Measurements from ENCODE around the gene ACBD5. TPM values are rescaled to one million over a fixed set of nuclear protein-coding genes. Genes with fewer than 3 reads are reported as not detected.
"Not testable (repeated sequence)": the region's sequence is repeated elsewhere in the genome, so short reads cannot be mapped to it uniquely, and the experiment has no call there.

The ACBD5 gene
- total and polyA plus RNA-seq, 4 donors = 12.6 to 39.7 (median 17.1) TPM

DNA sequence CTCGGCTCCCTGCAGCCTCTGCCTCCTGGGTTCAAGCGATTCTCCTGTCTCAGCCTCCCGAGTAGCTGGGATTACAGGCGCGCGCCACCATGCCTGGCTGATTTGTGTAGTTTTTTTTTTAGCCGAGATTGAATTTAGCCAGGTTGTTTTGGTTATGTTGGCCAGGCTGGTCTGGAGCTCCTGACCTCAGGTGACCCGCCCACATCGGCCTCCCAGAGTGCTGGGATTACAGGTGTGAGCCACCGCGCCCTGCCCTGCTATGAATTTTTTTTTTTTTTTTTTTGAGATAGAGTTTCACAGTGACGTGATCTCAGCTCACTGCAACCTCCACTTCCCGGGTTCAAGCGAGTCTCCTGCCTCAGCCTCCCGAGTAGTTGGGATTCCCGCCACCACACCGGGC, 84.0 kb downstream of the ACBD5 start:
- H3K27me3 ChIP-seq (ENCODE audit: control insufficient read depth in 4 of 4, insufficient read depth in 4 of 4, low read length in 3 of 4); H3K9ac ChIP-seq (ENCODE audit: low read depth in 1 of 2, low read length in 2 of 2); H3K36me3 ChIP-seq (ENCODE audit: control insufficient read depth in 4 of 4, insufficient read depth in 3 of 4, low read depth in 1 of 4, low read length in 3 of 4); DNase-seq (ENCODE audit: low spot score); H3K9me3 ChIP-seq (ENCODE audit: control insufficient read depth in 4 of 4, low read length in 3 of 4): not testable (repeated sequence)
- Histone ChIP-seq H3K4me1 (ENCODE audit: control insufficient read depth in 4 of 4, insufficient read depth in 4 of 4, low read length in 3 of 4) (peaks cover 0 to 20% (median 13%) of the 10 kb centered on the region in 4 donors), H3K4me3 (ENCODE audit: low read depth in 1 of 3, low read length in 3 of 3) (peak overlapping the region in 2 of 3 donors; percentile 51 to 53), H3K27ac (ENCODE audit: low read depth in 1 of 2, low read length in 2 of 2) (peak overlapping the region; percentile 97 to 100)
- peak in 1 of 2 donors; percentile 29 for TF ChIP-seq RXRA (IDR thresholded peaks at IDR 0.05)
- WGBS = 77% methylated on average over 17 of the region's 17 CpGs

DNA sequence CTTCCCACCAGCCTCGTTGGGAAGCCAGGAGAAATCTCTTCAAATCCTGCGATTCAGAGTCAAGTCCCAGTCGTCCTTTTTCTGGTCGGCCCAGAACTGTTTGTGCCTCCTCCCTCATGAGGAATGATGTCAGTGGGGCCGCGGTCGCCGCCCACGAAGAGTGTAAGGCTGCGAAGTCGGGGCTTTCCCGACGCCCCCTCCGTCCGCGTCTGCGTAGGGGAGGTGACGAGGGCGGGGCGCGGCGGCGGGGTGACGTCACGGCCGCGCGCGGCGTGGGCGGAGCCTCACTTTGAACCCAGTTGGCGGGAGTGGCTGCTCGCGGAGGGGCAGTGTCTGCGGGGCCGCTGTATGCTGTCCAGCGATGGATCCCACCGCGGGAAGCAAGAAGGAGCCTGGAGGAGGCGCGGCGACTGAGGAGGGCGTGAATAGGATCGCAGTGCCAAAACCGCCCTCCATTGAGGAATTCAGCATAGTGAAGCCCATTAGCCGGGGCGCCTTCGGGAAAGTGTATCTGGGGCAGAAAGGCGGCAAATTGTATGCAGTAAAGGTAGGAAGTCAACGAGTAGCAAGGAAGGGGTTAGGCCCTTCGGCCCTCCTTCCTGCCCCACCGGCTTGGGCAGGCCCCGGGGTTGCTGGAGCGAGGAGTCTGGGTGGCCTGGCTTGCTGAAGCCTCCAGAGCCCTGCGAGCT, 85.4 kb downstream of the ACBD5 start, which contains the start of gene MASTL:
MASTL (plus strand) TSS at position 287 of the 689 bp plus-strand sequence; CDS start at position 362, 75 bp downstream.
- no peaks in the 10 kb centered on the region for H3K27me3 ChIP-seq (ENCODE audit: control insufficient read depth in 4 of 4, insufficient read depth in 4 of 4, low read length in 3 of 4)
- H3K4me1 ChIP-seq (ENCODE audit: control insufficient read depth in 4 of 4, insufficient read depth in 4 of 4, low read length in 3 of 4) = peaks cover 0 to 20% (median 13%) of the 10 kb centered on the region in 4 donors
- peak within 1 kb of the TSS; percentile 53 to 98 (median 77) for H3K4me3 ChIP-seq (ENCODE audit: low read depth in 1 of 3, low read length in 3 of 3)
- H3K36me3 ChIP-seq (ENCODE audit: control insufficient read depth in 4 of 4, insufficient read depth in 3 of 4, low read depth in 1 of 4, low read length in 3 of 4) = peaks cover 0 to 5% (median 2%) of the 10 kb centered on the region in 4 donors
- DNase-seq (ENCODE audit: low spot score) = peak; percentile 93
- TF ChIP-seq GABPA (IDR thresholded peaks at IDR 0.05 in 1 of 2, conservative IDR thresholded peaks at IDR 0.05 in 1 of 2) = no peak
- TF ChIP-seq, protein P1, sequence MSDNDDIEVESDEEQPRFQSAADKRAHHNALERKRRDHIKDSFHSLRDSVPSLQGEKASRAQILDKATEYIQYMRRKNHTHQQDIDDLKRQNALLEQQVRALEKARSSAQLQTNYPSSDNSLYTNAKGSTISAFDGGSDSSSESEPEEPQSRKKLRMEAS (IDR thresholded peaks at IDR 0.05) = no peak
- peak; percentile 49 for TF ChIP-seq SP1 (IDR thresholded peaks at IDR 0.05)
- TF ChIP-seq JUND (IDR thresholded peaks at IDR 0.05) = peak in 1 of 2 donors; percentile 25
- TF ChIP-seq, protein P2, sequence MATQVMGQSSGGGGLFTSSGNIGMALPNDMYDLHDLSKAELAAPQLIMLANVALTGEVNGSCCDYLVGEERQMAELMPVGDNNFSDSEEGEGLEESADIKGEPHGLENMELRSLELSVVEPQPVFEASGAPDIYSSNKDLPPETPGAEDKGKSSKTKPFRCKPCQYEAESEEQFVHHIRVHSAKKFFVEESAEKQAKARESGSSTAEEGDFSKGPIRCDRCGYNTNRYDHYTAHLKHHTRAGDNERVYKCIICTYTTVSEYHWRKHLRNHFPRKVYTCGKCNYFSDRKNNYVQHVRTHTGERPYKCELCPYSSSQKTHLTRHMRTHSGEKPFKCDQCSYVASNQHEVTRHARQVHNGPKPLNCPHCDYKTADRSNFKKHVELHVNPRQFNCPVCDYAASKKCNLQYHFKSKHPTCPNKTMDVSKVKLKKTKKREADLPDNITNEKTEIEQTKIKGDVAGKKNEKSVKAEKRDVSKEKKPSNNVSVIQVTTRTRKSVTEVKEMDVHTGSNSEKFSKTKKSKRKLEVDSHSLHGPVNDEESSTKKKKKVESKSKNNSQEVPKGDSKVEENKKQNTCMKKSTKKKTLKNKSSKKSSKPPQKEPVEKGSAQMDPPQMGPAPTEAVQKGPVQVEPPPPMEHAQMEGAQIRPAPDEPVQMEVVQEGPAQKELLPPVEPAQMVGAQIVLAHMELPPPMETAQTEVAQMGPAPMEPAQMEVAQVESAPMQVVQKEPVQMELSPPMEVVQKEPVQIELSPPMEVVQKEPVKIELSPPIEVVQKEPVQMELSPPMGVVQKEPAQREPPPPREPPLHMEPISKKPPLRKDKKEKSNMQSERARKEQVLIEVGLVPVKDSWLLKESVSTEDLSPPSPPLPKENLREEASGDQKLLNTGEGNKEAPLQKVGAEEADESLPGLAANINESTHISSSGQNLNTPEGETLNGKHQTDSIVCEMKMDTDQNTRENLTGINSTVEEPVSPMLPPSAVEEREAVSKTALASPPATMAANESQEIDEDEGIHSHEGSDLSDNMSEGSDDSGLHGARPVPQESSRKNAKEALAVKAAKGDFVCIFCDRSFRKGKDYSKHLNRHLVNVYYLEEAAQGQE (IDR thresholded peaks at IDR 0.05) = peak; percentile 91
- TF ChIP-seq FOXA1 (IDR thresholded peaks at IDR 0.05) = peak; percentile 33
- TF ChIP-seq EGR1 (IDR thresholded peaks at IDR 0.05; ENCODE audit: low read depth in 2 of 2) = peak; percentile 90 to 91
- no peak for TF ChIP-seq HNF4A (conservative IDR thresholded peaks at IDR 0.05)
- no peak for TF ChIP-seq NR2F2 (IDR thresholded peaks at IDR 0.05)
- peak; percentile 92 for TF ChIP-seq TAF1 (conservative IDR thresholded peaks at IDR 0.05)
- no peak for TF ChIP-seq FOXA2 (IDR thresholded peaks at IDR 0.05)
- no peak for TF ChIP-seq RXRA (IDR thresholded peaks at IDR 0.05)
- H3K9ac ChIP-seq (ENCODE audit: low read depth in 1 of 2, low read length in 2 of 2) = peak within 1 kb of the TSS; percentile 98
- no peaks in the 10 kb centered on the region for H3K9me3 ChIP-seq (ENCODE audit: control insufficient read depth in 4 of 4, low read length in 3 of 4)
- WGBS = under 1% methylated on average over 55 of the region's 55 CpGs
- peak within 1 kb of the TSS; percentile 97 to 100 for H3K27ac ChIP-seq (ENCODE audit: low read depth in 1 of 2, low read length in 2 of 2)

DNA sequence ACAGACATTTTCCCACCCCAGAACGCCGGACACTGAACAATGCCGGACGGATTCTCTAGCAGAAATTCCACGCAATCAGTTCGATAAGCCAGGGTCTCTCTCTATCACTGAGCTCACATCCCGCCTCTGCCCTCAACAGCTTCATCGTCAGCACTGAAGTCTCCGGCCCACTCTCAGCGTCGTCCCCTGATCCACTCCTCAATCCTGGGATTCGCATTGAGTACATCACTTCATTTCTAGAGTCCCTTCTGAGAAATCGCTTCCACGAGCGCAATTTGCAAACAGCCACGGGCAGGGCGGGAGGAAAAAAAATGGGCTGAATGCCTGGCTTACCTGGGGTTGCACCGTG, 86.8 kb downstream of the ACBD5 start:
- Histone ChIP-seq H3K4me1 (ENCODE audit: control insufficient read depth in 4 of 4, insufficient read depth in 4 of 4, low read length in 3 of 4) (peaks cover 0 to 20% (median 13%) of the 10 kb centered on the region in 4 donors), H3K27me3 (ENCODE audit: control insufficient read depth in 4 of 4, insufficient read depth in 4 of 4, low read length in 3 of 4) (no peaks in the 10 kb centered on the region), H3K36me3 (ENCODE audit: control insufficient read depth in 4 of 4, insufficient read depth in 3 of 4, low read depth in 1 of 4, low read length in 3 of 4) (peaks cover 0 to 5% (median under 1%) of the 10 kb centered on the region in 4 donors), H3K9ac (ENCODE audit: low read depth in 1 of 2, low read length in 2 of 2) (peak overlapping the region; percentile 94 to 98), H3K4me3 (ENCODE audit: low read depth in 1 of 3, low read length in 3 of 3) (peak overlapping the region; percentile 53 to 98 (median 77)), H3K27ac (ENCODE audit: low read depth in 1 of 2, low read length in 2 of 2) (peak overlapping the region; percentile 97 to 100), H3K9me3 (ENCODE audit: control insufficient read depth in 4 of 4, low read length in 3 of 4) (no peaks in the 10 kb centered on the region)
- WGBS = under 1% methylated on average over 18 of the region's 18 CpGs
- DNase-seq (ENCODE audit: low spot score) = no peak
- TF ChIP-seq FOXA2 (IDR thresholded peaks at IDR 0.05) = no peak
- TF ChIP-seq, protein P3, sequence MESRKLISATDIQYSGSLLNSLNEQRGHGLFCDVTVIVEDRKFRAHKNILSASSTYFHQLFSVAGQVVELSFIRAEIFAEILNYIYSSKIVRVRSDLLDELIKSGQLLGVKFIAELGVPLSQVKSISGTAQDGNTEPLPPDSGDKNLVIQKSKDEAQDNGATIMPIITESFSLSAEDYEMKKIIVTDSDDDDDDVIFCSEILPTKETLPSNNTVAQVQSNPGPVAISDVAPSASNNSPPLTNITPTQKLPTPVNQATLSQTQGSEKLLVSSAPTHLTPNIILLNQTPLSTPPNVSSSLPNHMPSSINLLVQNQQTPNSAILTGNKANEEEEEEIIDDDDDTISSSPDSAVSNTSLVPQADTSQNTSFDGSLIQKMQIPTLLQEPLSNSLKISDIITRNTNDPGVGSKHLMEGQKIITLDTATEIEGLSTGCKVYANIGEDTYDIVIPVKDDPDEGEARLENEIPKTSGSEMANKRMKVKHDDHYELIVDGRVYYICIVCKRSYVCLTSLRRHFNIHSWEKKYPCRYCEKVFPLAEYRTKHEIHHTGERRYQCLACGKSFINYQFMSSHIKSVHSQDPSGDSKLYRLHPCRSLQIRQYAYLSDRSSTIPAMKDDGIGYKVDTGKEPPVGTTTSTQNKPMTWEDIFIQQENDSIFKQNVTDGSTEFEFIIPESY (IDR thresholded peaks at IDR 0.05) = no peak
- TF ChIP-seq, protein P4, sequence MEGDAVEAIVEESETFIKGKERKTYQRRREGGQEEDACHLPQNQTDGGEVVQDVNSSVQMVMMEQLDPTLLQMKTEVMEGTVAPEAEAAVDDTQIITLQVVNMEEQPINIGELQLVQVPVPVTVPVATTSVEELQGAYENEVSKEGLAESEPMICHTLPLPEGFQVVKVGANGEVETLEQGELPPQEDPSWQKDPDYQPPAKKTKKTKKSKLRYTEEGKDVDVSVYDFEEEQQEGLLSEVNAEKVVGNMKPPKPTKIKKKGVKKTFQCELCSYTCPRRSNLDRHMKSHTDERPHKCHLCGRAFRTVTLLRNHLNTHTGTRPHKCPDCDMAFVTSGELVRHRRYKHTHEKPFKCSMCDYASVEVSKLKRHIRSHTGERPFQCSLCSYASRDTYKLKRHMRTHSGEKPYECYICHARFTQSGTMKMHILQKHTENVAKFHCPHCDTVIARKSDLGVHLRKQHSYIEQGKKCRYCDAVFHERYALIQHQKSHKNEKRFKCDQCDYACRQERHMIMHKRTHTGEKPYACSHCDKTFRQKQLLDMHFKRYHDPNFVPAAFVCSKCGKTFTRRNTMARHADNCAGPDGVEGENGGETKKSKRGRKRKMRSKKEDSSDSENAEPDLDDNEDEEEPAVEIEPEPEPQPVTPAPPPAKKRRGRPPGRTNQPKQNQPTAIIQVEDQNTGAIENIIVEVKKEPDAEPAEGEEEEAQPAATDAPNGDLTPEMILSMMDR (IDR thresholded peaks at IDR 0.05; ENCODE audit: low read depth, low read length, missing input control) = no peak

Measured in liver (tissue), 9 donors.